CD4-positive, alpha-beta T cell treated with Interleukin-4 for 4 hours (primary cell): ENCODE results near the gene NUDCD2.
"Not testable (repeated sequence)": the region's sequence is repeated elsewhere in the genome, so short reads cannot be mapped to it uniquely, and the experiment has no call there.

Experiments
- DNase-seq: peaks from one replicate; pipeline ENCODE4 v3.0.0-alpha.2; 2020

Gene NUDCD2

DNA sequence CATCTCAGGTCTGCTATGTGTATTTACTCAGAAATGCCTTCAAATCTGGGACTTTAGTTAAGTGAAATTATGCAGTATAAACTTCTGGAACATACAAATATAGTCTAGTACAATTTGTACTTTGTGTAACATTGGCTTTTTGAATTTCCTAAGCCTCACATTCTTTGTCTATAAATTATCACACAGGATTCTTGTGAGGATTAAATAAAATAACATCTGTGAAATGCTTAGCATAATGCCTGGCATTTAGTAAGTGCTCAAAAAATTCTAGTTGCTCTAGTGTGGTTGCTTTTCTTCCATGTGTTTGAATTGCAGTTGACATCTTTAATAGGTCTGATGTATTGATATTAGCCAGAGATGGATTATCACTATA lies 3.1 kb upstream of the NUDCD2 start:
- no peak for DNase-seq

DNA sequence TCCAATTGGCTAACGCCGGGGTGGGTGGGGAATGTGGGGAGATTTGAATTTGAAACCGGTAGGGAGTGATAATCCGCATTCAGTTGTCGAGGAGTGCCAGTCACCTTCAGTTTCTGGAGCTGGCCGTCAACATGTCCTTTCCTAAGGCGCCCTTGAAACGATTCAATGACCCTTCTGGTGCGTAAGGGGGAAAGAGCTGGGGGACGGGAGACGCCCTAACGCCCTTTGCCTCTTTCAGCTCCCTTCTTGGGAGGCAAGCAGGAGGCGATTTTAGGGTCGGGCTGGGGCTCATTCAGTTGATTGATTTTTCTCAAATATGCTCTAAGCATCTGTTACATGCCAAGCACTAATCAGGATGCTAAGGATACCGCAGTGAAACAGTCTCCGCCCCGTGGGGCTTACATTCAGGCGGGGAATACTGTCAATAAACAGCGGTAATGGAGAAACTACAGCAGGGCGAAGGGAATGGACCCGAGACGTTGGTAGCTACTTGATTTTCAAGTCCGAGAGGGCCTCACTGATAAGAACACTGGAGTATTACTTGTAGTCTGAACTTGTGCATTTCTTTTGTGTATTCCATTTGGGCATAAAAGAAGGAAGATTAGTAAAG lies 765 bp upstream of the NUDCD2 start, which contains the start of gene HMMR:
TSS of gene HMMR (plus strand) at position 71 of the 610 bp plus-strand sequence. CDS start at position 132, 61 bp downstream.
- no peak for DNase-seq

DNA sequence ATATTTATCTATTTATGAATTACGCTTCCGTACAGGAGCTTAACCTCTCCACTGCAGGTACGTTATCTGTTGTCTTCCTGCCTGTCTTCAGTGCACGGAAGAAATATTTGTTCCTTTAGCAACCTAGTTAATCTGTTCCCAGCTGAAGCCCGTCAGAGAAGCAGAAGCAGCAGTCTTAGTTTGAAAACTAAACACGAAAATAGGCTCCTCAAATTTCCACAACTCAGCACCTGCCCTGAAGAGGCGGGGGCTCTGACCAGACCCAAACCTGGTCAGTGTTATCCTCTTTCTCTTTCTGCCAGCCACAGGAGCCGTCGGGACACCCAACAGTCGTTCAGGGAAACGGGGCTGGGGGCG lies 462 bp downstream of the NUDCD2 start:
- no peak for DNase-seq

DNA sequence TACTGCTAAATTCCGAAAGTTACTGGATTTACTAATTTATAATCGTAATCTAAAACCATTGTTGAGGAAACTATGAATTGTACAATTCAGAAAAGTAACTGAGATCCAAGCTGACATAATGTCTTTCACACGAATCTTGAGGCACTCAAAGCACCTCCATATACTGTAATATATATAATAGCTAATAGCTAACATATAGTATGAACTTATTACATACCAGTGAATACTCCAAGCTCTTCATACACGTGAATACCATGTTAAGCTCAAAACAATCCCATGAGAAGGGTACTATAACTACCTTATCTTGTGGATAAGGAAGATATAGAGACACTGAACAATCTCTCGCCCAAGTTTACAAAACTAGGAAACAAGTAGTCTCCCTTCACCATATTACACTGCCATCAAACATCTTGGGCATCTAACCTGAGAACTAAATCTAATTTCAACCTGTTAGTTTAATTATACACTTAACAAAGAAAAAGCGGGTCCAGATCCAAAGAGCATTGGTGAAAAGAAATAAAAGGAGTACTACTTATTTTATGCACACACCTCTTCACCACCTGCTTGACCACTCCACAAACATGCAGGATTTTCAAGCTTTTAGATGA lies 1.0 kb downstream of the NUDCD2 start:
- no peak for DNase-seq

DNA sequence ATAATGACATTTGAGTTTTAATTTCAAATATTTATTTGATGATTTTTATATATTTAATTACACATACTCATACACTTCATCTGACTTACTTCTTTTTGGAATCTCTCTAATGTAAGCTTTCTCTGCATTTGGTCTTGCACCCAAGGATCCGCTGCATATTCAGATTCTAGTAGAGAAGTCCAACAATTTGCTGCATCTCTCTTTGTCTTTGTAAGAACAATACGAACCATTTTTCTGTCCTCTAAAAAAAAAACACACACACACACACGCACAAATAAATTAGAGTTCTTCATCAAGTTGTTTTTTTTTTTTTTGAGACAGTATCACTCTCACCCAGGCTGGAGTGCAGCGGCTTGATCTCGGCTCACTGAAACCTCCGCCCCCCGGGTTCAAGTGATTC lies 3.1 kb downstream of the NUDCD2 start:
- no peak for DNase-seq

DNA sequence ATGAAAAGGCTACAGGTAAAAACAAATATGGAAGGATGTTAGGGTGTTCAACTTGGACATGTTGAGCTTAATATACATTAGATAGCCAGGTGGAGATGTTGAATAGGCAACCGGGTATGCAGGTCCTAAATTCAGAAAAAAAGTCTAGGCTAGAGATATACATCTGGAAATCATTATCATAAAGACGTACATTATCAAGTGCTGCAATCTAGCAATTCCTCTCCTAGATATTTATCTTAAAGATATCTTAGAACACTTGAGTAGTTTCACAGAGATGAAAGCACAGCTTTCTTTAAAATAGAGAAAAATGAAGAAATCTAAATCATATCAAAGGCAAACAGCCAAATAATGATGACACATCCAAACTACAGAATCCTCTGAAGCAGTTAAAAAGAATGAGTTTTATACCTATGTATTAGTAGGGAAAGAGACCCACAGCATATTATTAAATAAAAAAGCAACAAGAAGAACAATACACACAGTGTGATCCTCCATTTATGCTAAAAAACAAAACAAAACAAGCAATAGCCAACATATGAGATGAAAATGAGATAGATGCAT lies 3.8 kb downstream of the NUDCD2 start:
- DNase-seq: no peak

DNA sequence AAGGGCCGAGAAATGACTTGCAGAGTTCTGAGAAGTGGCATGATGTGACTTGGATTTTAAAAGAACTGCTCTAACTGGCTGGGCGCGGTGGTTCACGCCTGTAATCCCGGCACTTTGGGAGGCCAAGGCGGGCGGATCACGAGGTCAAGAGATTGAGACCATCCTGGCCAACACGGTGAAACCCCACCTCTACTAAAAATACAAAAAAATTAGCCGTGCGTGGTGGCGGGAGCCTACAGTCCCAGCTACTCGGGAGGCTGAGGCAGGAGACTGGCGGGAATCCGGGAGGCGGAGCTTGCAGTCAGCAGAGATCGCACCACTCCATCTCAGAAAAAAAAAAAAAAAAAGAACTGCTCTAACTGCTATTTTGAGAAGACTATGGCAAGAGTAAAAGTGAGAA lies 4.5 kb downstream of the NUDCD2 start:
- DNase-seq: not testable (repeated sequence)

DNA sequence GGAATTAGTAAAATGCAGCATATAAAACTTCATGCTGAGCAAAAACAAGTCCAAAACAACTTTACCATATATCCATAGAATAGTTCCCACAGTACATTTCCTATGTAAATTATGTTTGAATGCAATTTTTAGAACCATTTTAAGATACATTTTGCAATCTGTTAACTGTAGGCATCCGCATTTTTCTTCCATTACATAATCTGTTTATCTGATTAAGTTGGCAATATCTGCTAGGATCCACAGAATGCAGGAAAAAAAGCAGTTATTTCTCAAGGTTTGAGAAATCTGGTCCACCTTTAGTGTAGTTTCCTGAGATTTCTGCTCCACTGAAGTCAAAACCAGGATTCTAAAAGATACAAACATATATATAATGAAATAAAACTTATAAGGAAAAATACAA lies 6.2 kb downstream of the NUDCD2 start:
- DNase-seq: no peak

DNA sequence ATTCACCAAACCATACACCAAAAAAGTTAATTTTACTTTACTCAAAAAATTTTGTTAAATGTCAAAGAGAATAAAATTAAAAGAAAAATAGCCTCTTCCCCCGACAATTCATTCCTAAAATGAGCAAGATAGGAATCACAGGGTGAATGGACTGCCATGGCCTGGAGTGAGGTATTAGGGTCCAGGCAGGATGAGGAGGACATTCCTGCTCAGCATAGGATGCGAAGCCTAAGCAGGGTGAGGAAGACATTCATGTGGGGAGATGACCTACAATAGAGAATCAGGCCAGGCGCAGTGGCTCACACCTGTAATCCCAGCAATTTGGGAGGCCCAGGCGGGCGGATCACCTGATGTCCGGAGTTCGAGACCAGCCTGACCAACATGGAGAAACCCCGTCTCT lies 8.4 kb downstream of the NUDCD2 start:
- no peak for DNase-seq

DNA sequence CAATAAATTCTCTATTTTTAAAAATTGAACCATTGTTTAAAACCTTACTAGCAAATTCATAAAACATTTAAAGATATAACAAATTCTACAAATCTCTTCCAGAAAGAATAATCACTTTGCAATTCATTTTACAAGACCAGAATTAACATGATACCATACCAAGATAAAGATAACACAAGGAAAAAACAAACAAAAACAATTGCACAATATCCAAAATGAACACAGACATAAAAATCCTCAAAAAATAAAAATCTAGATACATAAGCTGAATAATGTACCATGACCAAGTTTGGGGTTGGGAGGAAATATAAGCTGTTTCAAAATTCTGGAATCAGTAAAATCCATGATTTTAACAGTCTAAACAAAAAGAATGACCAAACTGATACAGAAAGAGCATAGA lies 11.4 kb downstream of the NUDCD2 start:
- DNase-seq: no peak

DNA sequence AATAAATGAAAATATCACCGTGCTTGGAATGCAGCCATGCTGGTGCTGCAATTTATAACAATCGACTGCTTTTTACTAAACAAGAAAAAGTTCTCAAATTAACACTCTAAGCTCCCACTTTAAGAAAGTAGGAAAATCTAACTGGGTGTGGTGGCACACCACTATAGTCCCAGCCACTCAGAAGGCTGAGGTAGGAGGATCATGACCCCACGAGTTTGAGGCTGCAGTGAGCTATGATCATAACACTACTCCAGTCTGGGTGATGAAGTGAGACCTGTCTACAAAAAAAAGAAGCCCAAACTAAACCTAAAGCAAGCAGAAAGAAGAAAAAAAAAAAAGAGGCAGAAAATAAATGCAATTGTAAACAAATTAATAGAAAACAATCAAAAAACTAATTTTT lies 12.0 kb downstream of the NUDCD2 start:
- DNase-seq: no peak

DNA sequence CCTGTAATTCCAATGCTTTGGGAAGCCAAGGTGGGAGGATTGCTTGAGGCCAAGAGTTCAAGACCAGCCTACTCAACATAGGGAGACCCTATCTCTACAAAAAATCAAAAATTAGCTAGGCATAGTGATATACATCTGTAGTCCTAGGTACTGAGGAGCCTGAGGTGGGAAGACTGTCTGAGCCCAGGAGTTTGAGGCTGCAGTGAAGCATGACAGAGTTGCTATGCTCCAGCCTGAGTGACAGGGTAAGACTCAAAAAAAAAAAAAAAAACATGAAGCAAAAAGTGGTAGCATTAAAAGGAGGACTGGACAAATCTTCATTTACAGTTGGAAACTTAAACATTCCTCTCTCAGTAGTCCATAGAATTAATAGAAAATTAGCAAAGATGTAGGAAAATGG lies 12.7 kb downstream of the NUDCD2 start:
- no peak for DNase-seq

DNA sequence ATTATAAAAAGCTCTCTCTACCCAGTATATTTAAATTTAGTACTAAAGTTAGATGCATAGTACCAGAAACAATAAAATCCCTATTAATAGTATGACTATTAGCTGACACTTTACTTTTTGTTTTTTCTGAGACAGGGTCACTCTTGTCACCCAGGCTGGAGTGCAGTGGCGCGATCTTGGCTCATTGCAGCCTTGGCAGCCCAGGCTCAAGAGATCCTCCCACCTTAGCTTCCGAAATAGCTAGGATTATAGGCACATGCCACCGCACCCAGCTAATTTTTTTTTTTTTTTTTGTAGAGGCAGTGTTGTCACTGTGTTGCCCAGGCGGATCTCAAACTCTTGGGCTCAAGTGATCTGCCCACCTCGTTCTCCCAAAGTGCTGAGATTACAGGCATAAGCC lies 14.6 kb downstream of the NUDCD2 start:
- DNase-seq: no peak

DNA sequence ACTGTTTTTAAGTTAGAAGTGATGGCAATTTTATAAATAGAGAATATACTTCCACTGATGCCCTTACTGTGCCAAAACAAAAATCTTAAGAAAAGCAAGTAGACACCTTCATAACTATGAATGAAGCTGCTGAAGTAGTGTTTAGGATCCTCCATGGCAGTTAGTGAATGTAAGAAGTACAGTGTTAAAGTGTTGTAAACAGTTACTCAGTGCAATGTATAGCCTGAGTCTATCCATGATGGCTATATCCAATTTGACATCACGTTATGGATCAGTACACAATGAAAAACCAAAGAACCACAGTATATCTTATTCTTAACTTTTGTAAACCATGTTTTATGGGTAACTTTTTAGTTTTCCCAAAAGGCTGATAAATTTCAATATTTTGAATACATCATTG lies 15.4 kb downstream of the NUDCD2 start:
- no peak for DNase-seq

DNA sequence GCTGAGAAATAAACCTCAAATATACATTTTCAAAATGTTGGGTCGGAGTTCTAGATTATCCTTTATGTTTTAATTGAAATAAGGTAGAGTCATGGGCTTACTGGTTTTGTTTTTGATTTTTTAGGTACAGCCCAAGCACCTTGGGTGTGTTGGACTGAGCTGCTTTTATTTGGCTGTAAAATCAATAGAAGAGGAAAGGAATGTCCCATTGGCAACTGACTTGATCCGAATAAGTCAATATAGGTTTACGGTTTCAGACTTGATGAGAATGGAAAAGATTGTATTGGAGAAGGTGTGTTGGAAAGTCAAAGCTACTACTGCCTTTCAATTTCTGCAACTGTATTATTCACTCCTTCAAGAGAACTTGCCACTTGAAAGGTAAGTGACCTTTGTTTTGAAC lies 18.9 kb downstream of the NUDCD2 start:
- no peak for DNase-seq

DNA sequence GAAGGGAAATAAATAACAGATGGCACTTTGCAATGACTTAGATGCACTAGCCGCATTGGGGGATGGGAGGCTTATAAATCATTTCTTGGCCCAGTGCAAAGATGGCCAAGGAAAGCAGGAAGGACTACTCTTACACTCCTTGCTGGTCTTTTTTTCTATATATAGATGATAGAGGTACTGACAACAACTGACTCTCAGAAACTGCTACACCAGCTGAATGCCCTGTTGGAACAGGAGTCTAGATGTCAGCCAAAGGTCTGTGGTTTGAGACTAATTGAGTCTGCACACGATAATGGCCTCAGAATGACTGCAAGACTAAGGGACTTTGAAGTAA lies 20.8 kb downstream of the NUDCD2 start:
- DNase-seq: no peak

DNA sequence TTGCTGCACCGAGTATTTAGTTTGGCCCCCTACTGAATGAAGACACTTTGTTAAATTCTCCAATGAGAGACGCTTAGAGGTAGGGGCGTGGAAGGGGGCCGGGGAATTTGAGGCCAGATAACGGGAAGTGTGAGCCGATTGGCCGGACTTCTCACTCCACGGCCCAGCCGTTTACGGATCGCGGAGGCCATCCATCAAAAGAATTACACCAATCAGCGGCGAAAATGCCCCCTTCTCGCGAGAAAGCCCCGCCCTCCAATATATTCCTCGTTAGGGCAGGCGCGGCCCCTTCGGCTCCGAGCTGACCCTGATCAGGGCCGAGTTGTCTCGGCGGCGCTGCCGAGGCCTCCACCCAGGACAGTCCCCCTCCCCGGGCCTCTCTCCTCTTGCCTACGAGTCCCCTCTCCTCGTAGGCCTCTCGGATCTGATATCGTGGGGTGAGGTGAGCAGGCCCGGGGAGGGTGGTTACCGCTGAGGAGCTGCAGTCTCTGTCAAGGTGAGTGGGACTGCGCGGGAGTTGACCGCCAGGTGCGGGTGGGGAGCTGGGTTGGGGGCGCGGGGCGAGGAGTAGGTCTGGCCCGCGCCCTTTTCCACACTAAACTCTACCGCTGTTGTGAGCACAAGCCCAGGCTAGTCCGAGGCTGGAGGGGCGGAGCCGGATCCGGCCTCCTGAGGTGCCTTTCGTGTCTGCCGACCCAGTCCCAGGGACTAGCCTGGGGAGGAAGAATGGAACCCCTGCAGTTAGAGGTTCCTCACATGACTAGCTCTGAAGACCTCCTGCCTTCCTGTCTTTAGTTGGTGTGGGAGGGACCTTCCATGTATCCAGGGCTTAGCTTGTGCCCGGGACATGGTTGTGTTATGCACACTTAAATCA lies 22.4 kb downstream of the NUDCD2 start, which contains the start of gene CCNG1:
TSS of gene CCNG1 (plus strand) at position 287 of the 874 bp plus-strand sequence. CDS start 1,662 bp downstream, outside the sequence.
- DNase-seq: peak; percentile 93

DNA sequence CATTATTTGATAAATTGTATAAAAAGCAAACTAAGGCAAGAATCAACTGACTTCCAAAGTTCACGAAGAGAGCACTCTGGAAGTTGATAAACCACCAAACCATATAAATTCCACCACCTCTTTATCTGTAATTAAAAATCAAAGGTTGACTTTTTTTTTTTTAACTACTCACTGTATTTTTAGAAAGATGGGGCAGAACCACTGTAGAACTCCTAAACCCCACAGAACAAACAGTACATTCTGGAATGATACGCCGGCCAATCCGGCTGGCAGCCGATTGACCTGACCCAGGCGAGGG lies 22.9 kb downstream of the NUDCD2 start:
- DNase-seq: no peak

DNA sequence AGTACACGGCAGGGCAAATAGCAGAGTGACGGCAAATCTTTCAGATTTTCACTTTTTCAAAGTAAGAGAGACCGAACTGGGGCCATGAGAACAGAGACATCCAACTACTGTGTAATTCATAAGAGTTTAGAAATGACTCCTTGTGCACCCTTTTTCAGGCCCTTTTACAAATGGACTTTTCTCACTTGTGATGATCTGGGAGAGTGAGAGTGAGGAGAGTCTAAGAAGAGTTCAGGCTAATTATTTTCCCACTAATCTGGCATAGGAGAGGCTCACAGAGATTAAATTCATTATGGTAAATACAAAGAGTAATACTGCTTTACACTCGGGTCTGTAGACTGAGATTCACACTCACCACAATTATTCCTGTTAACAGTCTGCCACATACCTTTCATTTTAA lies 23.4 kb downstream of the NUDCD2 start:
- DNase-seq: no peak

DNA sequence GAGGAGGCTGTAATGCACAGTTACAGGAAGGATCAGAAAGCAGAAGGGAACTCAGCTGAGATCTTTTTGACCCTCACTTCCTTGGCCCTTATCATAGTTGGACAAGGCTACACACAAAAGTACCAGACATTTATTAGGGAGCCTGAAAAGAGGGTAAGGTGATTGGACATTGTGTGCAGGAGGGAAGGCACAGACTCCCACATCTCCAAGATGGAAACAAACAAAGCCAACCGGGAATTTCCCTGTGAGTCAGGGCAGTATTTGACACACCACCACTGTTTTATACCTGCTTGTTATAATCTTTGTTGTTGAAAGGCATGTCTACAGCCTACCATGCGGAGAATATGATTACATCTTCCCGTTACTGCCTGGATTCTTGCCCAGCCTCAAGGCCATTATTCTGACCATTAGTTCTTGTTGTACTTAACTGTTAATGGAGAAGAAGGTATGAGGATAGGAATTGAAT lies 25.5 kb downstream of the NUDCD2 start:
- DNase-seq: no peak

DNA sequence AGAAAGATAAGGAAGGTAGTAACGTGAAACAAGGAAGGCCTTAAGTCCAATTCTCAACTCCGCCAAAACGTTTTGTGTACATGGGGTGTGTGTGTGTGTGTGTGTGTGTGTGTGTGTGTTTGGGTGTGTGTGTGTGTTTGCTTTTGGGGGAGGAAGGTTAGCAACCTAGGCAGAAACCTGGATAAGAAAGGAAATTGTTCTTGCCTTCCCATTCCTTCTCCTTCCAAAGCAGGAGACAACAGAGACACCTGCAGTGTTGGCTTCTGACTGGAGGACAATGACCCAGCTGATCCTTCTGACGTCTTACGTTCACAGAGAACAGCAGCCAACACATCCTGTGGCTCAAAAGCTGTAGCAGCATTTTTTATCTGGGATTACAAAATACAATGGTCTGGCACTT lies 26.6 kb downstream of the NUDCD2 start:
- DNase-seq: no peak

DNA sequence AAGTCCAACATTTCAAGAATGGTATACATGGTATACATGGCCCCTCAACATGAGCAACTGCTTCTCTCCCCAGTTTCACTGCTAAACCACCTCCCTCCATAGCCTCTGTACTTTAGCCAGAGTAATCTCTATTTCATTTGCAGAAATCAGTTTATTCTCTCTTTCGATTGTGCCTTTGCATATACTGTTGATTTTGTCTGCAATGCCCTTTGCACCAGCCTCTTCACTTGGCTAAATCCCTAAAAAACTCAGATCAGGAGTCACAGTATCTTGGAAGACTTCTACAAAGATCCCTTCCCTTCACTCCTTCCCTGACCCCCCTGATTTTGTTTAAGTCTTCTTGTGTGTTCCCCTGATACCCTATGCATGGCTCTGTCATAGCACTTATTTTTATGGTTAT lies 27.4 kb downstream of the NUDCD2 start:
- no peak for DNase-seq

DNA sequence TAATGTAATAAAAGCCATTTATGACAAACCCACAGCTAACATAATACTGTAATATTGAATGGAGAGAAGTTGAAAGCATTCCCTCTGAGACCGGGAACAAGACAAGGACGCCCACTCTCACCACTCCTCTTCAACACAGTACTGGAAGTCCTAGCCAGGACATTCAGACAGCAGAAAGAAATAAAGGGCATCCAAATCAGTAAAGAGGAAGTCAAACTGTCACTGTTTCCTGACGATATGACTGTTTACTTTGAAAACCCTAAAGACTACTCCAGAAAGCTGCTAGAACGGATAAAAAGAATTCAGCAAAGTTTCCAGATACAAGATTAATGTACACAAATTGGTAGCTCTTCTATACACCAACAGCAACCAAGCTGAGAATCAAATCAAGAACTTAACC lies 33.8 kb downstream of the NUDCD2 start:
- DNase-seq: not testable (repeated sequence)

DNA sequence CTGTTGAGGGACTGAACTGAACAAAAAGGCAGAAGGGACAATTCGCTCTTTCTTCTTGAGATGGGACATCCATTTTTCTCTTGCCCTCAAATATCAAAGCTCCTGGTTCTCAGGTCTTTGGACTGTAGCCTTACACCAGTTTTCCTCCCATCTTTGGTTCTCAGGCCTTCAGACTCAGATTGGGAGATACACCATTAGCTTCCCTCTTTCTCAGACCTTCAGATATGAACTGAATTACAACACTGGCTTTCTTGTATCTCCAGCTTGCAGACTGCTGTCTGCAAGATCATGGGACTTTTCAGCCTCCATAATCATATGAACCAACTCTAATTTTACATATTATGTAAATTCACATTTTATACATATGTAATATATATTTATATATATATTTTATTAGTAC lies 35.1 kb downstream of the NUDCD2 start:
- no peak for DNase-seq
